Measurements from ENCODE around the gene VTI1A.

DNA sequence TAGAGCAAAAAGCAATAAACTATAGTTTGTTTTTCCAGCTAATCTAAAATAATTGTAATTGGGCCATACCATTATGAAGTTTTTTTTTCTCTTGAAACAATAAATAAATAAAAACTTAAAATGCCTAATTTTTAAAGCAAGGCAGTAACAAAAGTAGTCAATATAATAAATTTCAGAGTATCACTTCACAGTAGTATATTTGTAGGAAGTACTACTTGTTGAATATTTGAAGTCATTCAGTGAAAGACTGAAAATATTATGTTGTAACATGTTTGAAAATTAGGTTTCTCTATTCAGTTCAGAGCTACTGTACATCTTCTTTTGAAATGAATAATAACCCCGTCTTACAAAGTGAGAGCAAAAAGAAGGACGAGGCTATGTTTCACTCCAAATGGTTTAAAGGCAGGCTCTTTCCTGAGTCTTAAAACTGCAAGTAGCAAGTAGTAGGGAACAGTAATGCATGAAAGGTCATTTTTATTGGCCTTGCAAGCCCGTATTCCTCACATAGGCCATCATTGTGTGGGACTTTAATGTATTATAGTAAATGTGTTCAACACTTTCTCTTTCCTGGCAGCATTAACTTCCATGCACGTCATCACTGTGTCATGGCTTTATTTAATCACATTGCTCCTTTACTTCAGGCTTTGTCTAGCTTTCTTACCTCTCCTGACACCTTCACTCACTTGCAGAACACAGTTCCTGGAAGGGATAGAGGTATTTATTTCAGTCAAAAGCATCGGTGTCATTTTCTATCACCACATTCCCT, 141.4 kb downstream of the VTI1A start:
- TF ChIP-seq, protein P1, sequence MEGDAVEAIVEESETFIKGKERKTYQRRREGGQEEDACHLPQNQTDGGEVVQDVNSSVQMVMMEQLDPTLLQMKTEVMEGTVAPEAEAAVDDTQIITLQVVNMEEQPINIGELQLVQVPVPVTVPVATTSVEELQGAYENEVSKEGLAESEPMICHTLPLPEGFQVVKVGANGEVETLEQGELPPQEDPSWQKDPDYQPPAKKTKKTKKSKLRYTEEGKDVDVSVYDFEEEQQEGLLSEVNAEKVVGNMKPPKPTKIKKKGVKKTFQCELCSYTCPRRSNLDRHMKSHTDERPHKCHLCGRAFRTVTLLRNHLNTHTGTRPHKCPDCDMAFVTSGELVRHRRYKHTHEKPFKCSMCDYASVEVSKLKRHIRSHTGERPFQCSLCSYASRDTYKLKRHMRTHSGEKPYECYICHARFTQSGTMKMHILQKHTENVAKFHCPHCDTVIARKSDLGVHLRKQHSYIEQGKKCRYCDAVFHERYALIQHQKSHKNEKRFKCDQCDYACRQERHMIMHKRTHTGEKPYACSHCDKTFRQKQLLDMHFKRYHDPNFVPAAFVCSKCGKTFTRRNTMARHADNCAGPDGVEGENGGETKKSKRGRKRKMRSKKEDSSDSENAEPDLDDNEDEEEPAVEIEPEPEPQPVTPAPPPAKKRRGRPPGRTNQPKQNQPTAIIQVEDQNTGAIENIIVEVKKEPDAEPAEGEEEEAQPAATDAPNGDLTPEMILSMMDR (IDR thresholded peaks at IDR 0.05): no peak
- TF ChIP-seq POLR2A (IDR thresholded peaks at IDR 0.05): no peak
